ENCODE measurements around the gene SLC22A14. TPM values are rescaled to one million over a fixed set of nuclear protein-coding genes. Genes with fewer than 3 reads are reported as not detected.

The SLC22A14 gene
- total and polyA plus RNA-seq, 10 of the 15 experiments (the other 5 are each of a cell fraction or from before 2014, with no cell fraction given): not detected

DNA sequence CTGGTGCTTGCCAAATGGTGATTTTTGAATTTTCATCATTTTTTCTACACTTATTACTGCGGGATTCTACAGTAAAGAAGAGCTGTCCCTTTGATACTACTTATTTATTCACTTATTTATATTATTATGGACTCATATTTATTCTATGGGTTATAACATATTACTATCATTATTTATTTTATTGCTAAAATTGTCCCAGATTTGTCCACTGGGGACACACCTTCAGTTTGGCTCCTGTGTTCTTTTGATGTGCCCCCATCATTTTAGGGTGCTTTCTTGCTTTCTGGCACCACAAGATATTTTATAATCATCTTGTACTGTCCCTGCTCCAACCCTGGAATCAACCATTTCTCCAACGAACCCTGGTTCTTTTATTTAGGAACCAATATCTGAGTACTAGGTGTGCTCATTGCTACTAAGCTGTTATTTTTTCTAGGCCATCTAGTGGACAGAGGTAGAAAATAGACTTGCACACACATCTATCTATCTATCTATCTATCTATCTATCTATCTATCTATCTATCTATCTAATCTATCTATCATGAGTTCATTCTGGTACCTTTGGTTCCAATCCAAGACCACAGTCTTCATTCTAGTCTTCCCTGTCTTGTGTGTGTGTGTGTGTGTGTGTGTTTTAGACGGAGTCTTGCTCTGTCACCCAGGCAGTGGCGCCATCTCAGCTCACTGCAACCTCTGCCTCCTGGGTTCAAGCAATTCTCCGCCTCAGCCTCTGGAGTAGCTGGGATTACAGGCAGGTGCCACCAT, 16.0 kb downstream of the SLC22A14 start:
- Histone ChIP-seq H3K4me1 (ENCODE audit: control insufficient read depth, insufficient read depth, low read length) (no peaks in the 10 kb centered on the region), H3K4me2 (ENCODE audit: control insufficient read depth, insufficient read depth) (no peak overlapping the region), H3K9ac (ENCODE audit: control insufficient read depth, insufficient read depth, low read length) (no peak overlapping the region), H3K4me3 (no peak overlapping the region), H3K79me2 (ENCODE audit: control insufficient read depth, insufficient read depth, low read length) (no peaks in the 10 kb centered on the region), H4K20me1 (ENCODE audit: control insufficient read depth, insufficient read depth) (no peaks in the 10 kb centered on the region), H3K27ac (ENCODE audit: control insufficient read depth, insufficient read depth) (no peak overlapping the region), H3K9me3 (replicated peaks; ENCODE audit: control insufficient read depth, insufficient read depth, low read length) (no peaks in the 10 kb centered on the region), H3K36me3 (ENCODE audit: control insufficient read depth in 2 of 2, insufficient read depth in 2 of 2, low read length in 1 of 2) (no peaks in the 10 kb centered on the region), H2AFZ (ENCODE audit: control insufficient read depth, low read depth, low read length) (no peak overlapping the region), H3K27me3 (replicated peaks in 1 of 2; ENCODE audit: control insufficient read depth in 2 of 2, insufficient read depth in 2 of 2, low read length in 1 of 2) (no peaks in the 10 kb centered on the region)
- DNase-seq (ENCODE audit: low read depth, low spot score) (peak; percentile 5), FAIRE-seq (no peak), ATAC-seq (peak; percentile 83)
- ChIA-PET SMC1A (ENCODE audit: uncharacterized antibody, unreplicated experiment) (interaction anchor here (0.6 to 2.8 kb wide), 7 partner anchors 26 to 335 kb away, joined by 3 to 20 read pairs (median 3); no protein-coding TSS in a partner anchor), CTCF (interaction anchor here (0.5 to 5.0 kb wide), 26 partner anchors 9 to 328 kb away, joined by 3 to 54 read pairs (median 4); partner anchors contain the start of genes SLC22A14 and XYLB), POLR2A (interaction anchor here (0.5 kb wide), 1 partner anchor 39 kb away, joined by 4 read pairs; no protein-coding TSS in a partner anchor), RAD21 (ENCODE audit: unreplicated experiment) (interaction anchor here (1.0 to 1.3 kb wide), 3 partner anchors 165 to 182 kb away, joined by 3 to 4 read pairs (median 3); no protein-coding TSS in a partner anchor)
- BruUV-seq (replicated peaks): no TSS peak
- WGBS (ENCODE audit: insufficient coverage, insufficient replicate concordance, low lambda C conversion rate, missing lambda C conversion rate): 48% methylated on average over 5 of the region's 5 CpGs
- in situ Hi-C loops (cut with MboI) (no loop called here), intact Hi-C loops (cut with micrococcal nuclease; ENCODE audit: unreplicated experiment) (loop anchor here (5.0 to 10.0 kb wide), 2 partner anchors 181 to 323 kb away; no protein-coding TSS in a partner anchor)
- TF ChIP-seq SMC3 (IDR thresholded peaks at IDR 0.05; ENCODE audit: borderline replicate concordance, low read length) (peak; percentile 37; the same call in 1 of the 2 replicates), ZZZ3 (IDR thresholded peaks at IDR 0.05; ENCODE audit: control insufficient read depth, insufficient read length, low read depth) (no peak), RAD21 (IDR thresholded peaks at IDR 0.05; ENCODE audit: insufficient read depth, low read depth, low read length) (peak; percentile 35)
- TF ChIP-seq, protein P1, sequence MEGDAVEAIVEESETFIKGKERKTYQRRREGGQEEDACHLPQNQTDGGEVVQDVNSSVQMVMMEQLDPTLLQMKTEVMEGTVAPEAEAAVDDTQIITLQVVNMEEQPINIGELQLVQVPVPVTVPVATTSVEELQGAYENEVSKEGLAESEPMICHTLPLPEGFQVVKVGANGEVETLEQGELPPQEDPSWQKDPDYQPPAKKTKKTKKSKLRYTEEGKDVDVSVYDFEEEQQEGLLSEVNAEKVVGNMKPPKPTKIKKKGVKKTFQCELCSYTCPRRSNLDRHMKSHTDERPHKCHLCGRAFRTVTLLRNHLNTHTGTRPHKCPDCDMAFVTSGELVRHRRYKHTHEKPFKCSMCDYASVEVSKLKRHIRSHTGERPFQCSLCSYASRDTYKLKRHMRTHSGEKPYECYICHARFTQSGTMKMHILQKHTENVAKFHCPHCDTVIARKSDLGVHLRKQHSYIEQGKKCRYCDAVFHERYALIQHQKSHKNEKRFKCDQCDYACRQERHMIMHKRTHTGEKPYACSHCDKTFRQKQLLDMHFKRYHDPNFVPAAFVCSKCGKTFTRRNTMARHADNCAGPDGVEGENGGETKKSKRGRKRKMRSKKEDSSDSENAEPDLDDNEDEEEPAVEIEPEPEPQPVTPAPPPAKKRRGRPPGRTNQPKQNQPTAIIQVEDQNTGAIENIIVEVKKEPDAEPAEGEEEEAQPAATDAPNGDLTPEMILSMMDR (IDR thresholded peaks at IDR 0.05 in 2 of 3, conservative IDR thresholded peaks at IDR 0.05 in 1 of 3; ENCODE audit: control insufficient read depth in 2 of 3, extremely low read depth in 1 of 3, insufficient read depth in 1 of 3, low read depth in 3 of 3, low read length in 3 of 3): peak; percentile 23 to 40 (median 28); a peak in 3 of 6 replicates
